GM12878 (cell line): ENCODE results near the gene TMEM131L. TPM values are rescaled to one million over a fixed set of nuclear protein-coding genes. Genes with fewer than 3 reads are reported as not detected.

ENCODE experiments used
- BRCA1 ChIP-seq: IDR thresholded peaks from 2 replicates; pipeline ENCODE4 v1.6.1; 2011; ENCODE audit warnings: low read depth, low read length, improper control_type of control experiment
- DPF2 ChIP-seq: fragments of 450-650 bp; IDR thresholded peaks from 2 replicates; pipeline ENCODE4 v1.6.1; 2017; ENCODE audit warnings: mild to moderate bottlenecking
- JUND ChIP-seq: IDR thresholded peaks from 2 replicates; pipeline ENCODE4 v1.6.1; 2012; ENCODE audit warnings: low read depth, mild to moderate bottlenecking, low read length, improper control_type of control experiment, moderate library complexity
- KDM1A ChIP-seq: fragments of 200-600 bp; sonication (generic); IDR thresholded peaks from 2 replicates; pipeline ENCODE4 v1.6.1; 2016; ENCODE audit warnings: borderline replicate concordance
- NR2C1 ChIP-seq: fragments of 450-650 bp; IDR thresholded peaks from 2 replicates; pipeline ENCODE4 v1.6.1; 2017; ENCODE audit warnings: antibody characterized with exemption, mild to moderate bottlenecking, moderate library complexity
- RELA ChIP-seq: fragments of 450-650 bp; IDR thresholded peaks from 2 replicates; pipeline ENCODE4 v1.8.0; 2014; ENCODE audit warnings: borderline replicate concordance; ENCODE audit not compliant: partially characterized antibody
- SPI1 ChIP-seq: IDR thresholded peaks from 2 replicates; pipeline ENCODE4 v1.6.1; 2011; ENCODE audit warnings: low read depth, mild to moderate bottlenecking, low read length, moderate library complexity, borderline replicate concordance; ENCODE audit not compliant: insufficient read depth
- TAF1 ChIP-seq: IDR thresholded peaks from 2 replicates; pipeline ENCODE4 v1.6.1; 2011; ENCODE audit warnings: mild to moderate bottlenecking, low read depth, low read length, borderline replicate concordance
- TBL1XR1 ChIP-seq: IDR thresholded peaks from 2 replicates; pipeline ENCODE4 v1.6.1; 2012; ENCODE audit warnings: low read depth, low read length, improper control_type of control experiment
- YBX1 ChIP-seq: fragments of 450-650 bp; IDR thresholded peaks from 2 replicates; pipeline ENCODE4 v1.6.1; 2016; ENCODE audit warnings: antibody characterized with exemption
- ZNF384 ChIP-seq: IDR thresholded peaks from 2 replicates; pipeline ENCODE4 v1.6.1; 2012; ENCODE audit warnings: low read depth, mild to moderate bottlenecking, low read length, improper control_type of control experiment, borderline replicate concordance
- polyA plus RNA-seq, 11 experiments: library from polyadenylated mRNA; depleted of rRNA in 4 of 11; unstranded in 6 of 11; stranded (reverse) in 5 of 11; fragments of >200 nt; fragmentation: Nextera tagmentation in 4 of 11; fragmentation: Illumina TruSeq in 1 of 11; extraction: Ambion mirVana in 4 of 11; extraction: Trizol in 1 of 11; gene quantifications; 1 replicate in 1 of 11; 2 replicates in 10 of 11; pipeline versions ENCODE4 v1.2.1 to v1.2.3, GENCODE V29; 2011 to 2016; ENCODE audit warnings: inconsistent platforms in 2 of 11, missing spikeins in 2 of 11, low read depth in 1 of 11
- total RNA-seq, 4 experiments: library from RNA; depleted of rRNA in 3 of 4; stranded (reverse); fragments of >200 nt in 3 of 4; fragmentation: Illumina TruSeq in 1 of 4; extraction: Trizol in 1 of 4; gene quantifications; 2 replicates each; pipeline versions ENCODE4 v1.2.1 to v1.2.3, GENCODE V29; 2013 to 2021
- TF ChIP-seq, protein P1 (sequence below), 3 experiments: IDR thresholded peaks in 2 of 3; conservative IDR thresholded peaks in 1 of 3; 2 replicates each; pipeline ENCODE4 v1.5.1; 2011; ENCODE audit warnings: low read depth in 3 of 3, low read length in 3 of 3, mild to moderate bottlenecking in 3 of 3, control low read depth in 2 of 3, moderate library complexity in 2 of 3, inconsistent platforms in 1 of 3, mixed read lengths in 1 of 3; ENCODE audit not compliant: control insufficient read depth in 2 of 3, insufficient read depth in 1 of 3; ENCODE audit errors: extremely low read depth in 1 of 3
- TF ChIP-seq, protein P2 (sequence below): fragments of 450-650 bp; IDR thresholded peaks from 2 replicates; pipeline ENCODE4 v1.6.1; 2017; ENCODE audit warnings: borderline replicate concordance

The TMEM131L gene
- total and polyA plus RNA-seq, 10 of the 15 experiments (the other 5 are each of a cell fraction or from before 2014, with no cell fraction given), result 8.5 to 101 (median 74.4) TPM

DNA sequence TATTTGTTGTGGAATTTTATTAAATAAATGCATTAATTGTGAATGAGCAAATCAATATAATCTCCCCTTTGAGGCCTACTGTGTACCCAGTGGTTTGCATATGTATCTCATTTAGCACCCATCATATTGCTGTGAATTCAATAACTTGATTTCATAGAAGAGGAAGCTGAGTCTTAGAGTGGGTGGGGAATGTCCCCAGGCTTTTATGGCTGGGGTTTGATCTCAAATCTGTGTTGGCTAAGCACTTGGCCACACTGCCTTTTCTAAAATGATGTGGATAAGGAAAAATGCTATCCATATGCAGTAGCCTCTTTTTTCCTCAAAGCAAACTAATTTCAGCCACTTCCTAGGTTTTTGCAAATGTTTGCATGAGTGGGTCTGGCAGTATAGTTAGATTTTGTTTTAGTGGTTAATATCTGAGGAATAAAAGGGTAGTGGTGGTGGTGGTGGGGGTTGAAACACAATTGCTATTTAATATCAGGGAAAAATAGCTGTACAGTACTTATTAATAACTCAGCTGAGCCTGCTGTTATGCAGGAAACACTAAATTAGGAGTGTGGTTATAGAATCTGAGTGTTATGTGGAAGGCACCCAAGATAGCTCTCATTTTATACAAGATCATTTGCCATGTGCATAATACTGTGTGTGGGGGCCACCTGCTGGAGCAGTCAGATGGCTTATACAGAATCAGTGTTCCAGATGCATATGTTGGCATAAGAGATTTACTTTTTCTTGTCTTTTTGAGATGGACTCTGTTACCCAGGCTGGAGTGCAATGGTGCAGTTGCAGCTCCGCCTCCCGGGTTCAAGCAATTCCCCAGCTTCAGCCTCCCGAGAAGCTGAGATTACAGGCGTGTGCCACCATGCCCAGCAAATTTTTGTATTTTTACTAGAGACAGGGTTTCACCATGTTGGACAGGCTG, 108.0 kb downstream of the TMEM131L start (continued):
- TF ChIP-seq, protein P1, sequence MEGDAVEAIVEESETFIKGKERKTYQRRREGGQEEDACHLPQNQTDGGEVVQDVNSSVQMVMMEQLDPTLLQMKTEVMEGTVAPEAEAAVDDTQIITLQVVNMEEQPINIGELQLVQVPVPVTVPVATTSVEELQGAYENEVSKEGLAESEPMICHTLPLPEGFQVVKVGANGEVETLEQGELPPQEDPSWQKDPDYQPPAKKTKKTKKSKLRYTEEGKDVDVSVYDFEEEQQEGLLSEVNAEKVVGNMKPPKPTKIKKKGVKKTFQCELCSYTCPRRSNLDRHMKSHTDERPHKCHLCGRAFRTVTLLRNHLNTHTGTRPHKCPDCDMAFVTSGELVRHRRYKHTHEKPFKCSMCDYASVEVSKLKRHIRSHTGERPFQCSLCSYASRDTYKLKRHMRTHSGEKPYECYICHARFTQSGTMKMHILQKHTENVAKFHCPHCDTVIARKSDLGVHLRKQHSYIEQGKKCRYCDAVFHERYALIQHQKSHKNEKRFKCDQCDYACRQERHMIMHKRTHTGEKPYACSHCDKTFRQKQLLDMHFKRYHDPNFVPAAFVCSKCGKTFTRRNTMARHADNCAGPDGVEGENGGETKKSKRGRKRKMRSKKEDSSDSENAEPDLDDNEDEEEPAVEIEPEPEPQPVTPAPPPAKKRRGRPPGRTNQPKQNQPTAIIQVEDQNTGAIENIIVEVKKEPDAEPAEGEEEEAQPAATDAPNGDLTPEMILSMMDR (IDR thresholded peaks at IDR 0.05 in 2 of 3, conservative IDR thresholded peaks at IDR 0.05 in 1 of 3; ENCODE audit: control insufficient read depth in 2 of 3, extremely low read depth in 1 of 3, insufficient read depth in 1 of 3, low read depth in 3 of 3, low read length in 3 of 3), result peak; percentile 41 to 65 (median 53)
- TF ChIP-seq, protein P2, sequence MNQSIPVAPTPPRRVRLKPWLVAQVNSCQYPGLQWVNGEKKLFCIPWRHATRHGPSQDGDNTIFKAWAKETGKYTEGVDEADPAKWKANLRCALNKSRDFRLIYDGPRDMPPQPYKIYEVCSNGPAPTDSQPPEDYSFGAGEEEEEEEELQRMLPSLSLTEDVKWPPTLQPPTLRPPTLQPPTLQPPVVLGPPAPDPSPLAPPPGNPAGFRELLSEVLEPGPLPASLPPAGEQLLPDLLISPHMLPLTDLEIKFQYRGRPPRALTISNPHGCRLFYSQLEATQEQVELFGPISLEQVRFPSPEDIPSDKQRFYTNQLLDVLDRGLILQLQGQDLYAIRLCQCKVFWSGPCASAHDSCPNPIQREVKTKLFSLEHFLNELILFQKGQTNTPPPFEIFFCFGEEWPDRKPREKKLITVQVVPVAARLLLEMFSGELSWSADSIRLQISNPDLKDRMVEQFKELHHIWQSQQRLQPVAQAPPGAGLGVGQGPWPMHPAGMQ, result no peak
- TF ChIP-seq SPI1 (peak; percentile 37; the same call in 1 of the 2 replicates), RELA (peak; percentile 18), NR2C1 (no peak), TBL1XR1 (no peak), YBX1 (no peak), DPF2 (peak; percentile 62; the same call in 1 of the 2 replicates), ZNF384 (no peak), TAF1 (no peak), JUND (no peak), BRCA1 (no peak), KDM1A (no peak)
